GM12878 (cell line): ENCODE data around the gene SLC45A2. TPM values are rescaled to one million over a fixed set of nuclear protein-coding genes. Genes with fewer than 3 reads are reported as not detected.

Source experiments
- ATAC-seq: fragments of 200-7000 bp; cut with Tn5 transposase; 3 replicates; pipeline ENCODE4 v1.9.1; 2020; ENCODE audit warnings: mild to moderate bottlenecking, moderate library complexity
- BruUV-seq: library from RNA; stranded (reverse); fragments of 400-500 nt; replicated peaks from 2 replicates; lab custom pipeline; 2021; lab: Mats Ljungman, UMichigan
- CTCF ChIA-PET: fragments of 300-600 bp; sonication (Branson Sonifier 250); formaldehyde crosslinking; extraction: SDS; loops from one replicate; lab custom pipeline; 2021; ENCODE audit warnings: inconsistent platforms; lab: Yijun Ruan, JAX
- POLR2A ChIA-PET: fragments of 350-600 bp; formaldehyde crosslinking; extraction: SDS; loops from one replicate; lab custom pipeline; 2021; ENCODE audit warnings: inconsistent platforms; lab: Charles Lee
- RAD21 ChIA-PET: fragments of 300-600 bp; sonication (Branson Sonifier 250); formaldehyde crosslinking; loops from one replicate; lab custom pipeline; 2023; ENCODE audit warnings: antibody characterized with exemption; ENCODE audit not compliant: unreplicated experiment; lab: Charles Lee
- SMC1A ChIA-PET: fragments of 300-600 bp; sonication (Branson Sonifier 250); formaldehyde crosslinking; loops from one replicate; lab custom pipeline; 2023; ENCODE audit not compliant: unreplicated experiment, uncharacterized antibody; lab: Charles Lee
- DNase-seq: peaks from one replicate; pipeline ENCODE4 v3.0.0-alpha.2; 2011; ENCODE audit warnings: low read depth, low spot score
- FAIRE-seq: peaks from 3 replicates; lab custom pipeline; 2011; peaks lifted over from hg19 to GRCh38; lab: Jason Lieb, UNC
- H2AFZ ChIP-seq: 2 replicates; pipeline ENCODE4 v1.6.0; 2011; ENCODE audit warnings: low read depth, low read length, control low read depth; ENCODE audit not compliant: control insufficient read depth
- H3K27ac ChIP-seq: 2 replicates; pipeline ENCODE4 v1.5.1; 2011; ENCODE audit warnings: control low read depth; ENCODE audit not compliant: control insufficient read depth, insufficient read depth
- H3K27me3 ChIP-seq, 2 experiments: replicated peaks in 1 of 2; 2 replicates each; pipeline versions ENCODE4 v1.6.0 to v1.6.1; 2011; ENCODE audit warnings: low read length in 1 of 2; ENCODE audit not compliant: control insufficient read depth in 2 of 2, insufficient read depth in 2 of 2
- H3K36me3 ChIP-seq, 2 experiments: 2 replicates each; pipeline ENCODE4 v1.5.1; 2011; ENCODE audit warnings: low read length in 1 of 2; ENCODE audit not compliant: control insufficient read depth in 2 of 2, insufficient read depth in 2 of 2
- H3K4me1 ChIP-seq: 2 replicates; pipeline ENCODE4 v1.6.1; 2011; ENCODE audit warnings: mild to moderate bottlenecking, low read length, moderate library complexity, mixed read lengths; ENCODE audit not compliant: control insufficient read depth, insufficient read depth
- H3K4me2 ChIP-seq: 2 replicates; pipeline ENCODE4 v1.6.0; 2011; ENCODE audit warnings: control low read depth; ENCODE audit not compliant: control insufficient read depth, insufficient read depth
- H3K4me3 ChIP-seq: fragments of 200-600 bp; sonication (generic); 2 replicates; pipeline ENCODE4 v1.5.1; 2016
- H3K79me2 ChIP-seq: 2 replicates; pipeline ENCODE4 v1.6.0; 2011; ENCODE audit warnings: low read length; ENCODE audit not compliant: control insufficient read depth, insufficient read depth
- H3K9ac ChIP-seq: 2 replicates; pipeline ENCODE4 v1.8.0; 2011; ENCODE audit warnings: low read length, control low read depth, mixed read lengths; ENCODE audit not compliant: control insufficient read depth, insufficient read depth
- H3K9me3 ChIP-seq: replicated peaks from 3 replicates; pipeline ENCODE4 v1.5.1; 2011; ENCODE audit warnings: mild to moderate bottlenecking, low read length; ENCODE audit not compliant: control insufficient read depth, insufficient read depth
- H4K20me1 ChIP-seq: 2 replicates; pipeline ENCODE4 v1.6.0; 2011; ENCODE audit not compliant: control insufficient read depth, insufficient read depth
- MEF2B ChIP-seq: fragments of 450-650 bp; IDR thresholded peaks from 2 replicates; pipeline ENCODE4 v1.6.1; 2018; ENCODE audit warnings: mild to moderate bottlenecking, moderate library complexity; ENCODE audit not compliant: partially characterized antibody, poor library complexity, severe bottlenecking
- NFXL1 ChIP-seq: fragments of 450-650 bp; IDR thresholded peaks from 2 replicates; pipeline ENCODE4 v1.6.1; 2017; ENCODE audit warnings: antibody characterized with exemption, mild to moderate bottlenecking, borderline replicate concordance
- REST ChIP-seq: IDR thresholded peaks from 2 replicates; pipeline ENCODE4 v1.6.1; 2012; ENCODE audit warnings: mild to moderate bottlenecking, low read depth, low read length
- WGBS: methylation state at CpG from one replicate; pipeline ENCODE4 v1.1.6; 2016; ENCODE audit warnings: low lambda C conversion rate; ENCODE audit not compliant: insufficient replicate concordance, insufficient coverage; ENCODE audit errors: missing lambda C conversion rate; 5-methylcytosine and 5-hydroxymethylcytosine counted together
- in situ Hi-C: fragments of 300-500 bp; cut with MboI; formaldehyde crosslinking; loops from 9 replicates; pipeline ENCODE4 v1.14.3; 2018; ENCODE audit warnings: mixed read lengths
- intact Hi-C: fragments of 100-400 bp; cut with micrococcal nuclease; formaldehyde crosslinking; loops from one replicate; pipeline ENCODE4 v1.14.2; 2022; ENCODE audit not compliant: unreplicated experiment
- polyA plus RNA-seq, 11 experiments: library from polyadenylated mRNA; depleted of rRNA in 4 of 11; unstranded in 6 of 11; stranded (reverse) in 5 of 11; fragments of >200 nt; fragmentation: Nextera tagmentation in 4 of 11; fragmentation: Illumina TruSeq in 1 of 11; extraction: Ambion mirVana in 4 of 11; extraction: Trizol in 1 of 11; gene quantifications; 1 replicate in 1 of 11; 2 replicates in 10 of 11; pipeline versions ENCODE4 v1.2.1 to v1.2.3, GENCODE V29; 2011 to 2016; ENCODE audit warnings: inconsistent platforms in 2 of 11, missing spikeins in 2 of 11, low read depth in 1 of 11
- total RNA-seq, 4 experiments: library from RNA; depleted of rRNA in 3 of 4; stranded (reverse); fragments of >200 nt in 3 of 4; fragmentation: Illumina TruSeq in 1 of 4; extraction: Trizol in 1 of 4; gene quantifications; 2 replicates each; pipeline versions ENCODE4 v1.2.1 to v1.2.3, GENCODE V29; 2013 to 2021
- TF ChIP-seq, protein P1 (sequence below): fragments of 450-650 bp; IDR thresholded peaks from 2 replicates; pipeline ENCODE4 v1.6.1; 2017; ENCODE audit warnings: mild to moderate bottlenecking, moderate library complexity
- TF ChIP-seq, protein P2 (sequence below), 3 experiments: IDR thresholded peaks in 2 of 3; conservative IDR thresholded peaks in 1 of 3; 2 replicates each; pipeline ENCODE4 v1.5.1; 2011; ENCODE audit warnings: low read depth in 3 of 3, low read length in 3 of 3, mild to moderate bottlenecking in 3 of 3, control low read depth in 2 of 3, moderate library complexity in 2 of 3, inconsistent platforms in 1 of 3, mixed read lengths in 1 of 3; ENCODE audit not compliant: control insufficient read depth in 2 of 3, insufficient read depth in 1 of 3; ENCODE audit errors: extremely low read depth in 1 of 3

The SLC45A2 gene
- total and polyA plus RNA-seq, 10 of the 15 experiments (the other 5 are each of a cell fraction or from before 2014, with no cell fraction given) = 0.06 to 0.07 TPM; not detected in 8

DNA sequence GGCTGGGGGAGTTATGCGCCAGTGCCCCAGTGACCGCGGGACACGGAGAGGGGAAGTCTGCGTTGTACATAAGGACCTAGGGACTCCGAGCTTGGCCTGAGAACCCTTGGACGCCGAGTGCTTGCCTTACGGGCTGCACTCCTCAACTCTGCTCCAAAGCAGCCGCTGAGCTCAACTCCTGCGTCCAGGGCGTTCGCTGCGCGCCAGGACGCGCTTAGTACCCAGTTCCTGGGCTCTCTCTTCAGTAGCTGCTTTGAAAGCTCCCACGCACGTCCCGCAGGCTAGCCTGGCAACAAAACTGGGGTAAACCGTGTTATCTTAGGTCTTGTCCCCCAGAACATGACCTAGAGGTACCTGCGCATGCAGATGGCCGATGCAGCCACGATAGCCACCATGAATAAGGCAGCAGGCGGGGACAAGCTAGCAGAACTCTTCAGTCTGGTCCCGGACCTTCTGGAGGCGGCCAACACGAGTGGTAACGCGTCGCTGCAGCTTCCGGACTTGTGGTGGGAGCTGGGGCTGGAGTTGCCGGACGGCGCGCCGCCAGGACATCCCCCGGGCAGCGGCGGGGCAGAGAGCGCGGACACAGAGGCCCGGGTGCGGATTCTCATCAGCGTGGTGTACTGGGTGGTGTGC lies 48.0 kb downstream of the SLC45A2 start, which contains the start of gene RXFP3 (continued):
- TF ChIP-seq, protein P1, sequence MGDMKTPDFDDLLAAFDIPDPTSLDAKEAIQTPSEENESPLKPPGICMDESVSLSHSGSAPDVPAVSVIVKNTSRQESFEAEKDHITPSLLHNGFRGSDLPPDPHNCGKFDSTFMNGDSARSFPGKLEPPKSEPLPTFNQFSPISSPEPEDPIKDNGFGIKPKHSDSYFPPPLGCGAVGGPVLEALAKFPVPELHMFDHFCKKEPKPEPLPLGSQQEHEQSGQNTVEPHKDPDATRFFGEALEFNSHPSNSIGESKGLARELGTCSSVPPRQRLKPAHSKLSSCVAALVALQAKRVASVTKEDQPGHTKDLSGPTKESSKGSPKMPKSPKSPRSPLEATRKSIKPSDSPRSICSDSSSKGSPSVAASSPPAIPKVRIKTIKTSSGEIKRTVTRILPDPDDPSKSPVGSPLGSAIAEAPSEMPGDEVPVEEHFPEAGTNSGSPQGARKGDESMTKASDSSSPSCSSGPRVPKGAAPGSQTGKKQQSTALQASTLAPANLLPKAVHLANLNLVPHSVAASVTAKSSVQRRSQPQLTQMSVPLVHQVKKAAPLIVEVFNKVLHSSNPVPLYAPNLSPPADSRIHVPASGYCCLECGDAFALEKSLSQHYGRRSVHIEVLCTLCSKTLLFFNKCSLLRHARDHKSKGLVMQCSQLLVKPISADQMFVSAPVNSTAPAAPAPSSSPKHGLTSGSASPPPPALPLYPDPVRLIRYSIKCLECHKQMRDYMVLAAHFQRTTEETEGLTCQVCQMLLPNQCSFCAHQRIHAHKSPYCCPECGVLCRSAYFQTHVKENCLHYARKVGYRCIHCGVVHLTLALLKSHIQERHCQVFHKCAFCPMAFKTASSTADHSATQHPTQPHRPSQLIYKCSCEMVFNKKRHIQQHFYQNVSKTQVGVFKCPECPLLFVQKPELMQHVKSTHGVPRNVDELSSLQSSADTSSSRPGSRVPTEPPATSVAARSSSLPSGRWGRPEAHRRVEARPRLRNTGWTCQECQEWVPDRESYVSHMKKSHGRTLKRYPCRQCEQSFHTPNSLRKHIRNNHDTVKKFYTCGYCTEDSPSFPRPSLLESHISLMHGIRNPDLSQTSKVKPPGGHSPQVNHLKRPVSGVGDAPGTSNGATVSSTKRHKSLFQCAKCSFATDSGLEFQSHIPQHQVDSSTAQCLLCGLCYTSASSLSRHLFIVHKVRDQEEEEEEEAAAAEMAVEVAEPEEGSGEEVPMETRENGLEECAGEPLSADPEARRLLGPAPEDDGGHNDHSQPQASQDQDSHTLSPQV = no peak
- TF ChIP-seq NFXL1 (no peak), MEF2B (no peak)
- TF ChIP-seq, all 136 proteins: peak for 0

DNA sequence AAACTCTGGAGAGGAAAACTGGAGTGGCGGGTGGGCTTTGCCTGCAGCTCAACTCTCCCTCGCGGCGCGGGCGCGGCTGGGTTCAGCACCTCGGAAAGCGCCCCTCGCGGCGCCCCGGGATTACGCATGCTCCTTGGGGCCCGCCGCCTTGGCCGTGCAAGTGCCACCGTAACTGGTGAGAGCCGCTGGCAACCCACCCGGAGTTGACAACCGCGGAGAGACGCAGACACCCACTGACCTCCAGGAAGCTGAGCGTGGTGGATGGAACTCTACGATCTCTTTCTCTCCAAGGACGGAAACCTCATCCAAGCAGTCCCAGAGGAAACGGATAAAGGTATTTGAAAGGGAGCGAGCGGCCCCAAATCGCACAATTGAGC lies 48.5 kb downstream of the SLC45A2 start:
- Histone ChIP-seq H3K9me3 (no peaks in the 10 kb centered on the region; the same call in 2 of the 3 replicates), H4K20me1 (no peaks in the 10 kb centered on the region), H3K79me2 (no peaks in the 10 kb centered on the region), H3K4me1 (peaks cover 16% of the 10 kb centered on the region), H3K27me3 (no peaks in the 10 kb centered on the region; a peak in 1 of 4 replicates), H3K27ac (no peak overlapping the region), H3K9ac (no peak overlapping the region), H3K4me3 (peak overlapping the region; percentile 16; the same call in 1 of the 2 replicates), H3K36me3 (no peaks in the 10 kb centered on the region), H3K4me2 (peak overlapping the region; percentile 56), H2AFZ (no peak overlapping the region)
- FAIRE-seq (no peak), ATAC-seq (peak; percentile 30; the same call in 2 of the 3 replicates), DNase-seq (no peak)
- ChIA-PET RAD21 (interaction anchor here (1.2 to 8.8 kb wide), 15 partner anchors 15 to 503 kb away, joined by 3 to 111 read pairs (median 17); partner anchors contain the start of gene TARS1), SMC1A (interaction anchor here (1.0 to 7.4 kb wide), 17 partner anchors 13 to 501 kb away, joined by 3 to 80 read pairs (median 30); partner anchors contain the start of gene TARS1), CTCF (interaction anchor here (0.8 to 6.6 kb wide), 18 partner anchors 12 to 505 kb away, joined by 3 to 96 read pairs (median 7); no protein-coding TSS in a partner anchor), POLR2A (interaction anchor here (1.1 kb wide), 1 partner anchor 501 kb away, joined by 3 read pairs; no protein-coding TSS in a partner anchor)
- intact Hi-C loops = no loop called here
- in situ Hi-C loops = no loop called here
- BruUV-seq = no TSS peak
- WGBS = 24% methylated on average over 30 of the region's 30 CpGs
- TF ChIP-seq, protein P2, sequence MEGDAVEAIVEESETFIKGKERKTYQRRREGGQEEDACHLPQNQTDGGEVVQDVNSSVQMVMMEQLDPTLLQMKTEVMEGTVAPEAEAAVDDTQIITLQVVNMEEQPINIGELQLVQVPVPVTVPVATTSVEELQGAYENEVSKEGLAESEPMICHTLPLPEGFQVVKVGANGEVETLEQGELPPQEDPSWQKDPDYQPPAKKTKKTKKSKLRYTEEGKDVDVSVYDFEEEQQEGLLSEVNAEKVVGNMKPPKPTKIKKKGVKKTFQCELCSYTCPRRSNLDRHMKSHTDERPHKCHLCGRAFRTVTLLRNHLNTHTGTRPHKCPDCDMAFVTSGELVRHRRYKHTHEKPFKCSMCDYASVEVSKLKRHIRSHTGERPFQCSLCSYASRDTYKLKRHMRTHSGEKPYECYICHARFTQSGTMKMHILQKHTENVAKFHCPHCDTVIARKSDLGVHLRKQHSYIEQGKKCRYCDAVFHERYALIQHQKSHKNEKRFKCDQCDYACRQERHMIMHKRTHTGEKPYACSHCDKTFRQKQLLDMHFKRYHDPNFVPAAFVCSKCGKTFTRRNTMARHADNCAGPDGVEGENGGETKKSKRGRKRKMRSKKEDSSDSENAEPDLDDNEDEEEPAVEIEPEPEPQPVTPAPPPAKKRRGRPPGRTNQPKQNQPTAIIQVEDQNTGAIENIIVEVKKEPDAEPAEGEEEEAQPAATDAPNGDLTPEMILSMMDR (IDR thresholded peaks at IDR 0.05 in 2 of 3, conservative IDR thresholded peaks at IDR 0.05 in 1 of 3; ENCODE audit: control insufficient read depth in 2 of 3, extremely low read depth in 1 of 3, insufficient read depth in 1 of 3, low read depth in 3 of 3, low read length in 3 of 3) = 0 out of 6 replicates have a peak, but pooled peaks of 1 of the 3 experiments have one; percentile 8
- TF ChIP-seq REST (peak; percentile 97), MEF2B (no peak)
